ENCODE results near the gene PKNOX2. TPM values are rescaled to one million over a fixed set of nuclear protein-coding genes. Genes with fewer than 3 reads are reported as not detected.
A peak's percentile ranks its signal among the peaks of the same experiment; 100 is the strongest.

PKNOX2 gene
- total and polyA plus RNA-seq, 2 of the 8 experiments (the other 6 are each of a cell fraction or from before 2014, with no cell fraction given), result 2.0 TPM

- Histone ChIP-seq H3K23me2 (ENCODE audit: low read depth, low read length) (no peaks in the 10 kb centered on the region), H3K56ac (replicated peaks; ENCODE audit: insufficient read length, low read depth, low read length) (no peak overlapping the region), H4K20me1 (replicated peaks in 1 of 2; ENCODE audit: control insufficient read depth in 1 of 2, insufficient read depth in 2 of 2, low read length in 2 of 2) (no peaks in the 10 kb centered on the region), H3K27ac (ENCODE audit: low read depth, low read length) (no peak overlapping the region), H3K4me3 (ENCODE audit: extremely low read depth in 1 of 4, insufficient read depth in 2 of 4, low read depth in 3 of 4, low read length in 4 of 4) (no peak overlapping the region), H4K5ac (ENCODE audit: insufficient read length, low read depth, low read length) (no peak overlapping the region), H3K9me3 (ENCODE audit: insufficient read depth in 2 of 2, low read depth in 1 of 2, low read length in 1 of 2) (no peaks in the 10 kb centered on the region), H2AK5ac (ENCODE audit: low read depth, low read length) (no peak overlapping the region), H2BK20ac (ENCODE audit: low read length) (no peak overlapping the region), H4K91ac (replicated peaks; ENCODE audit: insufficient read length, low read length) (no peak overlapping the region), H2BK120ac (replicated peaks; ENCODE audit: low read depth, low read length) (no peak overlapping the region), H3K4ac (replicated peaks; ENCODE audit: insufficient read length, low read depth, low read length) (no peak overlapping the region), H3K4me1 (replicated peaks in 1 of 4; ENCODE audit: control insufficient read depth in 3 of 4, insufficient read depth in 4 of 4, low read length in 3 of 4) (peaks cover 0 to 1% (median 0%) of the 10 kb centered on the region in 4 experiments; a peak in 3 of 7 replicates), H3K27me3 (replicated peaks in 1 of 4; ENCODE audit: control insufficient read depth in 3 of 4, extremely low read depth in 1 of 4, insufficient read depth in 3 of 4, low read length in 3 of 4) (no peaks in the 10 kb centered on the region), H2BK15ac (ENCODE audit: low read length) (no peak overlapping the region), H4K8ac (ENCODE audit: extremely low read depth, insufficient read depth, low read length) (no peak overlapping the region), H3K79me1 (ENCODE audit: low read depth, low read length) (no peaks in the 10 kb centered on the region), H2BK5ac (ENCODE audit: low read depth, low read length) (no peak overlapping the region; the same call in 1 of the 2 replicates), H3K14ac (ENCODE audit: insufficient read length) (no peak overlapping the region), H3K4me2 (ENCODE audit: insufficient read depth in 1 of 2, low read depth in 2 of 2, low read length in 2 of 2) (no peak overlapping the region), H3K36me3 (ENCODE audit: control insufficient read depth in 2 of 4, insufficient read depth in 4 of 4, low read length in 3 of 4) (no peaks in the 10 kb centered on the region), H3K23ac (ENCODE audit: insufficient read length) (no peak overlapping the region), H3K9ac (replicated peaks in 1 of 4; ENCODE audit: extremely low read depth in 1 of 4, low read depth in 3 of 4, low read length in 3 of 4) (no peak overlapping the region), H2AFZ (ENCODE audit: low read length) (no peak overlapping the region), H3K18ac (ENCODE audit: extremely low read depth, low read length) (no peak overlapping the region), H3K79me2 (ENCODE audit: control insufficient read depth in 1 of 2, insufficient read depth in 2 of 2, low read length in 2 of 2) (no peaks in the 10 kb centered on the region), H2BK12ac (ENCODE audit: low read depth, low read length) (peak overlapping the region; percentile 18; the same call in 1 of the 2 replicates)
- peak; percentile 45 for FAIRE-seq
- no peak for DNase-seq (ENCODE audit: low read depth in 1 of 2, low spot score in 2 of 2)
- TF ChIP-seq TEAD4 (IDR thresholded peaks at IDR 0.05; ENCODE audit: low read depth, low read length) (peak; percentile 96), MAX (IDR thresholded peaks at IDR 0.05) (peak; percentile 81), EP300 (IDR thresholded peaks at IDR 0.05; ENCODE audit: borderline replicate concordance in 1 of 2, low read depth in 2 of 2, low read length in 2 of 2) (no peak)
- TF ChIP-seq, protein P1, sequence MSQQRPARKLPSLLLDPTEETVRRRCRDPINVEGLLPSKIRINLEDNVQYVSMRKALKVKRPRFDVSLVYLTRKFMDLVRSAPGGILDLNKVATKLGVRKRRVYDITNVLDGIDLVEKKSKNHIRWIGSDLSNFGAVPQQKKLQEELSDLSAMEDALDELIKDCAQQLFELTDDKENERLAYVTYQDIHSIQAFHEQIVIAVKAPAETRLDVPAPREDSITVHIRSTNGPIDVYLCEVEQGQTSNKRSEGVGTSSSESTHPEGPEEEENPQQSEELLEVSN (IDR thresholded peaks at IDR 0.05), result 0 out of 2 replicates have a peak, but pooled peaks have one; percentile 25
- 70% methylated on average over 9 of the region's 9 CpGs; no CpG with 5 or more reads in 1 of the 2 experiments for WGBS, 2 experiments (ENCODE audit: extremely low coverage in 1 of 2, insufficient coverage in 1 of 2, insufficient read length in 1 of 2, insufficient replicate concordance in 2 of 2, low coverage in 1 of 2, low lambda C conversion rate in 2 of 2, missing lambda C conversion rate in 1 of 2)
- POLR2A ChIA-PET (ENCODE audit: partially characterized antibody), result interaction anchor here (0.6 to 1.4 kb wide), 2 partner anchors 15 to 28 kb away, joined by 3 read pairs; no protein-coding TSS in a partner anchor
- CTCF ChIA-PET (ENCODE audit: partially characterized antibody), result interaction anchor here (1.0 to 1.2 kb wide), 2 partner anchors 35 to 70 kb away, joined by 3 to 4 read pairs; no protein-coding TSS in a partner anchor
Observed at GRCh38 chr11:125418396-125418795, 253.8 kb downstream of the PKNOX2 start.

Data from H1 (cell line).